ENCODE data around the gene GBF1. TPM values are rescaled to one million over a fixed set of nuclear protein-coding genes. Genes with fewer than 3 reads are reported as not detected.

Gene GBF1
- total and polyA plus RNA-seq, 2 of the 13 experiments (the other 11 are each of a cell fraction or from before 2014, with no cell fraction given), result 17.1 to 21.9 TPM

DNA sequence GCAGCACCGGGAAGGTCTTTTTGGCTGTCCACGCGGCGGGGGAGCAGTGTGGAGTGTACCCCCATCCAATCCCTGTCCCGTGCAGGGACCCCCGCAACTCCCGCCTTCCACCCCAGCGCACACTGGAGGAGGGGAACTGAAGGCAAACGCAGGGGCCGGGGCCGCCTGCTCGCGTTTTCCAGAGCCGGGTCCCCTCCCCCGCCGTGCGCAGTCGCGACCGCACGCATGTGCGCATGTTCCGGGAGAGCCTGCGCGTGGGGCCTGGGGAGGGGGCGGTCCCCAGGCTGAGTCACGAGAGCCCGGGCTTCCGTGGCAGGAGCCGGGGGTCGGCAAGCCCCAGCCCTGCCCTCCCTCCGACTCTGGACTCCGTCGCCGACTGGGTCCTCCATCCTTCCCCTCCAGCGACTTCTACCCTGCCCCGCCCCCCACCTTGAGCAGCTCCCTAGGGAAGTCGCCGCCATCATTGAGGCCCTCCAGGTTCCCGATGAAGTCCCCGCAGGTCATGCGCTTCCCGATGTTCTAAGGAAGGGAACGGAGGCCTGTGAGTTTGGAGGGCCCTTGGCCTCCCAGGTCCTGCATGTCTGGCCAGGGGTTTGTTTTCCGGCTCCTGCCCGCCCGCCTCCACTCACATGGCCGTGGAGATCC lies 165.2 kb downstream of the GBF1 start (continued):
- TF ChIP-seq, protein P1, sequence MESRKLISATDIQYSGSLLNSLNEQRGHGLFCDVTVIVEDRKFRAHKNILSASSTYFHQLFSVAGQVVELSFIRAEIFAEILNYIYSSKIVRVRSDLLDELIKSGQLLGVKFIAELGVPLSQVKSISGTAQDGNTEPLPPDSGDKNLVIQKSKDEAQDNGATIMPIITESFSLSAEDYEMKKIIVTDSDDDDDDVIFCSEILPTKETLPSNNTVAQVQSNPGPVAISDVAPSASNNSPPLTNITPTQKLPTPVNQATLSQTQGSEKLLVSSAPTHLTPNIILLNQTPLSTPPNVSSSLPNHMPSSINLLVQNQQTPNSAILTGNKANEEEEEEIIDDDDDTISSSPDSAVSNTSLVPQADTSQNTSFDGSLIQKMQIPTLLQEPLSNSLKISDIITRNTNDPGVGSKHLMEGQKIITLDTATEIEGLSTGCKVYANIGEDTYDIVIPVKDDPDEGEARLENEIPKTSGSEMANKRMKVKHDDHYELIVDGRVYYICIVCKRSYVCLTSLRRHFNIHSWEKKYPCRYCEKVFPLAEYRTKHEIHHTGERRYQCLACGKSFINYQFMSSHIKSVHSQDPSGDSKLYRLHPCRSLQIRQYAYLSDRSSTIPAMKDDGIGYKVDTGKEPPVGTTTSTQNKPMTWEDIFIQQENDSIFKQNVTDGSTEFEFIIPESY (CRISPR knock-in tag; IDR thresholded peaks at IDR 0.05), result no peak
- TF ChIP-seq ZEB1 (IDR thresholded peaks at IDR 0.05; ENCODE audit: insufficient replicate concordance, low read depth), result no peak

DNA sequence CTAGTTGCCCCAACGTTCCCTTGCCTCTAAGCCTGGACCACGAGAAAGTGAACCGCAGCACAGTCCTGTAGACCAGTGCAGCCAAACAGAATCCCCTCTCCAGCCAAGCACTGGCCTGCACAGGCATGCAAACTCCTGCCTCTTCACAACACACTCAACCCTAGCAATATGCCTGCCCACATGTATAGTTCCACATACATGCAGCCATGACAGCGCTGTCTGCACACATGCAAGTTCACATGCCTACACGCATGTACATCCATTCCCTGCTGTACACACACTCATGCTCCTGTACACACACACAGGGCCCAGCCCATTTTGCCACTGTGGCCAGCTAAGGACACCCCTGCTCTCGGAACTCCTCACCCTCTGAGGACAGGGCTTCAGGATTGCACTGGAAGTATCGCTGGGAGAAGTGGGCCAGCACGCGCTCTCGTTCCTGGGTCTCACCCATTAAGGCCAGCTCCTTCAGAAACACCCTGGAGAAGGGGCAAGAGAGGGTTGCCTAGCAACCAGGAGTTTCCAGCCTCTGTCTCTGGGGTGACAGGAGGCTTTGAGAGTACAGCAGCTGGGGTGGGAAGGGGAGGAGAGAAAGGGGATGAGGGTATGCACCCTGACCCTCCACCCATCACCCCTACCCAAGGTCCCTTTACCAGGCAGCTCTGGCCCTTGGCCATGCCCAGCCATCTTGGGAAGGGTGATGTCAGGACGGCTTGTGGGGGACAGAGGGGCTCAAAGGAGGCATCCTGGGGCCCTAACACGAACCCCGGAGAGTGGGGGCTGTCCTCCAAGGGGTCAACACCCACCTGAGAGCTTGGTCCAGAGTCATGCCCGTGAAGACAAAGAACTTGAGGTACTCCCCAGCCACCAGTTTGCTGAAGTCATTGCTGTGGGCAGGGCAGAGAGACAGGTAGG lies 166.3 kb downstream of the GBF1 start:
- H4K20me1 ChIP-seq (ENCODE audit: insufficient read depth, low read length), result peaks cover 4% of the 10 kb centered on the region; the same call in 1 of the 2 replicates
- ChIA-PET CTCF (ENCODE audit: low intra/inter-chr PET ratio, low total read pairs) (no interaction called here), POLR2A (no interaction called here)
- in situ Hi-C loops (cut with HindIII; ENCODE audit: extremely low pct_ligation_motif_present, low pct_unique_long_range_greater_than_20kb) (no loop called here), intact Hi-C loops (cut with micrococcal nuclease; ENCODE audit: unreplicated experiment) (no loop called here)
- no TSS peak for BruUV-seq (replicated peaks)
- H2AFZ ChIP-seq (ENCODE audit: low read length), result no peak overlapping the region
- TF ChIP-seq PAF1 (CRISPR knock-in tag; IDR thresholded peaks at IDR 0.05), result no peak
- TF ChIP-seq POLR2AphosphoS2 (IDR thresholded peaks at IDR 0.05; ENCODE audit: low read depth, low read length), result no peak
- no peak for TF ChIP-seq RFXANK (CRISPR knock-in tag; IDR thresholded peaks at IDR 0.05)
- FAIRE-seq, result no peak
- H3K9me3 ChIP-seq (ENCODE audit: low read length), result no peaks in the 10 kb centered on the region
- DNase-seq (ENCODE audit: low spot score), result no peak
- 47% methylated on average over 12 of the region's 14 CpGs for WGBS (ENCODE audit: low lambda C conversion rate)
- no peak overlapping the region for H3K27ac ChIP-seq (ENCODE audit: extremely low read length, insufficient read depth, low read length)
- no peaks in the 10 kb centered on the region for H3K36me3 ChIP-seq (replicated peaks in 1 of 2; ENCODE audit: control insufficient read depth in 1 of 2, insufficient read depth in 2 of 2, low read length in 2 of 2)
- no peak overlapping the region for H3K4me2 ChIP-seq (ENCODE audit: low read depth, low read length)
- ATAC-seq, result no peak
- H3K4me3 ChIP-seq (replicated peaks in 1 of 3; ENCODE audit: insufficient read depth in 1 of 3, low read depth in 2 of 3, low read length in 3 of 3), result no peak overlapping the region
- H3K79me2 ChIP-seq (ENCODE audit: insufficient read depth, low read length), result no peaks in the 10 kb centered on the region
- peaks cover 24% of the 10 kb centered on the region for H3K4me1 ChIP-seq (ENCODE audit: insufficient read depth, low read length)
- no peak overlapping the region for H3K9ac ChIP-seq (ENCODE audit: insufficient read depth, low read depth, low read length)
- peaks cover 24 to 91% of the 10 kb centered on the region in 2 experiments for H3K27me3 ChIP-seq (ENCODE audit: control insufficient read depth in 1 of 2, insufficient read depth in 2 of 2, low read length in 2 of 2)
